GM10248 (cell line): ENCODE results near the gene CUX1.

Experiments used
- CTCF ChIA-PET: fragments of 300-600 bp; sonication (Branson Sonifier 250); formaldehyde crosslinking; extraction: SDS; loops from one replicate; lab custom pipeline; 2021; ENCODE audit warnings: antibody characterized with exemption; lab: Yijun Ruan, JAX
- POLR2A ChIA-PET: fragments of 350-650 bp; sonication (Branson Sonifier 250); formaldehyde crosslinking; extraction: SDS; loops from one replicate; lab custom pipeline; 2020; ENCODE audit warnings: antibody characterized with exemption; lab: Yijun Ruan, JAX
- DNase-seq: peaks from one replicate; pipeline ENCODE4 v3.0.0; 2012; ENCODE audit errors: extremely low spot score
- TF ChIP-seq, protein P1 (sequence below): IDR thresholded peaks from 2 replicates; pipeline ENCODE4 v1.5.1; 2012; ENCODE audit warnings: mild to moderate bottlenecking, low read depth; ENCODE audit errors: extremely low read depth, missing control alignments, control extremely low read depth

The CUX1 gene, protein sequence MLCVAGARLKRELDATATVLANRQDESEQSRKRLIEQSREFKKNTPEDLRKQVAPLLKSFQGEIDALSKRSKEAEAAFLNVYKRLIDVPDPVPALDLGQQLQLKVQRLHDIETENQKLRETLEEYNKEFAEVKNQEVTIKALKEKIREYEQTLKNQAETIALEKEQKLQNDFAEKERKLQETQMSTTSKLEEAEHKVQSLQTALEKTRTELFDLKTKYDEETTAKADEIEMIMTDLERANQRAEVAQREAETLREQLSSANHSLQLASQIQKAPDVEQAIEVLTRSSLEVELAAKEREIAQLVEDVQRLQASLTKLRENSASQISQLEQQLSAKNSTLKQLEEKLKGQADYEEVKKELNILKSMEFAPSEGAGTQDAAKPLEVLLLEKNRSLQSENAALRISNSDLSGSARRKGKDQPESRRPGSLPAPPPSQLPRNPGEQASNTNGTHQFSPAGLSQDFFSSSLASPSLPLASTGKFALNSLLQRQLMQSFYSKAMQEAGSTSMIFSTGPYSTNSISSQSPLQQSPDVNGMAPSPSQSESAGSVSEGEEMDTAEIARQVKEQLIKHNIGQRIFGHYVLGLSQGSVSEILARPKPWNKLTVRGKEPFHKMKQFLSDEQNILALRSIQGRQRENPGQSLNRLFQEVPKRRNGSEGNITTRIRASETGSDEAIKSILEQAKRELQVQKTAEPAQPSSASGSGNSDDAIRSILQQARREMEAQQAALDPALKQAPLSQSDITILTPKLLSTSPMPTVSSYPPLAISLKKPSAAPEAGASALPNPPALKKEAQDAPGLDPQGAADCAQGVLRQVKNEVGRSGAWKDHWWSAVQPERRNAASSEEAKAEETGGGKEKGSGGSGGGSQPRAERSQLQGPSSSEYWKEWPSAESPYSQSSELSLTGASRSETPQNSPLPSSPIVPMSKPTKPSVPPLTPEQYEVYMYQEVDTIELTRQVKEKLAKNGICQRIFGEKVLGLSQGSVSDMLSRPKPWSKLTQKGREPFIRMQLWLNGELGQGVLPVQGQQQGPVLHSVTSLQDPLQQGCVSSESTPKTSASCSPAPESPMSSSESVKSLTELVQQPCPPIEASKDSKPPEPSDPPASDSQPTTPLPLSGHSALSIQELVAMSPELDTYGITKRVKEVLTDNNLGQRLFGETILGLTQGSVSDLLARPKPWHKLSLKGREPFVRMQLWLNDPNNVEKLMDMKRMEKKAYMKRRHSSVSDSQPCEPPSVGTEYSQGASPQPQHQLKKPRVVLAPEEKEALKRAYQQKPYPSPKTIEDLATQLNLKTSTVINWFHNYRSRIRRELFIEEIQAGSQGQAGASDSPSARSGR (N-terminal part only)

DNA sequence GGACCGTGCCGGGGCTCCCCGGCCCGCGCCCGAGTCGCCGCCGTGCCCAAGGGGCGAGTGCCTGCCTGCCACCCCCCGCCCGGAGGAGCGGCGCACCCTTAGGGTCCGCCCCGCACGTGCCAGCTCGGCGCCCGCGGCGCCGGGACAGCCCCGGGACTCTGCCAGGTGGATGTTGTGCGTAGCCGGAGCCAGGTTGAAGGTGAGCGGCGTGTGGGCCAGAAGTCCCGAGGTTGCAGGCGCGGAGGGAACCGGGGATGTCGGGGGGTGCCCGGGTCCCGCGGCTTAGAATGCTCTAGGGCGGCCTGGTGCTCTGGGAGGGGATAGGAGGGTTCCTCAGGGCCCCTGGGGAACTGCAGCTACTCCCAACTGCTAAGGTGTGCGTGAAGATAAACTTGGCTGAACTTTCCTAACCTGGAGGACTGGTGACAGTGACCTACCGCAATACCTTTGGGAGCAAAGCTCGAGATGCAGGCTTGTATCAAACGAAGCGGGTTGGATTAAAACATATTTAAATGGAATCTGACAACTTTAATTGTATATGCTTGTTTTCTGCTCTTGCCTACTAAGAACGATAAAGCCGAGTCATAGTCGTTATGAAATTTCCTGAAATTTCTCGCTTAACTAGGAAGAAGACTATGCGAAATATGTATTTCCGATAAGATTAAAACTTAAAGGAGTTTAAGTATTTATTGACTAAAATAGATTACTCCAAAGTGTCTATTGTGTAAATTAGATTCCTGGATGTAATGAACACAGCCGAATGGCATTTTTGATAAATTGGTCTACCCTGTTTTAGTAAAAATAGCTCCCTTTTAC lies at the start of gene CUX1:
Gene CUX1, plus strand, starts transcription at position 156 of the 816 bp plus-strand sequence. Its CDS starts 14 bp downstream, at position 170.
- TF ChIP-seq, protein P1, sequence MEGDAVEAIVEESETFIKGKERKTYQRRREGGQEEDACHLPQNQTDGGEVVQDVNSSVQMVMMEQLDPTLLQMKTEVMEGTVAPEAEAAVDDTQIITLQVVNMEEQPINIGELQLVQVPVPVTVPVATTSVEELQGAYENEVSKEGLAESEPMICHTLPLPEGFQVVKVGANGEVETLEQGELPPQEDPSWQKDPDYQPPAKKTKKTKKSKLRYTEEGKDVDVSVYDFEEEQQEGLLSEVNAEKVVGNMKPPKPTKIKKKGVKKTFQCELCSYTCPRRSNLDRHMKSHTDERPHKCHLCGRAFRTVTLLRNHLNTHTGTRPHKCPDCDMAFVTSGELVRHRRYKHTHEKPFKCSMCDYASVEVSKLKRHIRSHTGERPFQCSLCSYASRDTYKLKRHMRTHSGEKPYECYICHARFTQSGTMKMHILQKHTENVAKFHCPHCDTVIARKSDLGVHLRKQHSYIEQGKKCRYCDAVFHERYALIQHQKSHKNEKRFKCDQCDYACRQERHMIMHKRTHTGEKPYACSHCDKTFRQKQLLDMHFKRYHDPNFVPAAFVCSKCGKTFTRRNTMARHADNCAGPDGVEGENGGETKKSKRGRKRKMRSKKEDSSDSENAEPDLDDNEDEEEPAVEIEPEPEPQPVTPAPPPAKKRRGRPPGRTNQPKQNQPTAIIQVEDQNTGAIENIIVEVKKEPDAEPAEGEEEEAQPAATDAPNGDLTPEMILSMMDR: no peak
- ChIA-PET CTCF (interaction anchor here (0.9 to 3.2 kb wide), 4 partner anchors 10 to 416 kb away, joined by 3 to 12 read pairs (median 7); no protein-coding TSS in a partner anchor), POLR2A (no interaction called here)
- peak; percentile 35 for DNase-seq

DNA sequence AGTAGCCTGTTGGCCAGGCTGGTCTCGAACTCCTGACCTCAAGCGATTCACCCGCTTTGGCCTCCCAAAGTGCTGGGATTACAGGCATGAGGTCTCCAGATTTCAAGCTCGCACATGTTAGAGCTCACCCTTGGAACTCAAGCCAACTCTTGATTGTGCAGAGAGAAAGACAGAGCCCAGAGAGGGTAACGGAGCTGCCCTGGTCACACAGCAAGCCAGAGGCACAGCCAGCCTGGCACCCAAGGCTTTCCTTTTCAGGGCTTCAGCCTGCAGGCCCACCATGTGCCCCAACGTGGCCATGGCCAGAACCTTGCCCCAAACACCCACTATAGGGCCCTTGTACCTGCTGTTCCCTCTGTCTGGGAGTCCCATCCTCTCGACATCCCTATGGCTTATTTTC lies 49.1 kb upstream of the CUX1 start:
- DNase-seq: no peak
- CTCF ChIA-PET: interaction anchor here (0.9 to 1.7 kb wide), 2 partner anchors 9 to 25 kb away, joined by 3 to 6 read pairs; no protein-coding TSS in a partner anchor
- TF ChIP-seq, protein P1: no peak
- POLR2A ChIA-PET: no interaction called here

DNA sequence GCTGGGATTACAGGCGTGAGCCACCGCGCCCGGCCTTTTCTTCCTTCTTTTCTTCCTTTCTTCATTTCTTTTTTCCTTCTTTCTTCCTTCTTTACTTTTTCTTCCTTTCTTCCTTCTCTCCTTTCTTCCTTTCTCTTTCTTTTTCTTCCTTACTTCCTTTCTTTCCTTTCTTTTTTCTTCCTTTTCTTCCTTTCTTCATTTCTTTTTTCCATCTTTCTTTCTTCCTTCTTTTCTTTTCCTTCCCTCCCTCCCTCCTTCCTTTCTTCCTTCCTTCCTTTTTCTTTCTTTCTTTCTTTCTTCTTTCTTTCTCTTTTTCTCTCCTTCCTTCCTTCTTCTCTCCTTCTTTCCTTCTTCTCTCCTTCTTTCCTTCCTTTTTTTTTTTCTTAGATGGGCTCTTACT lies 47.0 kb upstream of the CUX1 start:
- no peak for DNase-seq
- TF ChIP-seq, protein P1: no peak
- POLR2A ChIA-PET: no interaction called here
- CTCF ChIA-PET: no interaction called here

DNA sequence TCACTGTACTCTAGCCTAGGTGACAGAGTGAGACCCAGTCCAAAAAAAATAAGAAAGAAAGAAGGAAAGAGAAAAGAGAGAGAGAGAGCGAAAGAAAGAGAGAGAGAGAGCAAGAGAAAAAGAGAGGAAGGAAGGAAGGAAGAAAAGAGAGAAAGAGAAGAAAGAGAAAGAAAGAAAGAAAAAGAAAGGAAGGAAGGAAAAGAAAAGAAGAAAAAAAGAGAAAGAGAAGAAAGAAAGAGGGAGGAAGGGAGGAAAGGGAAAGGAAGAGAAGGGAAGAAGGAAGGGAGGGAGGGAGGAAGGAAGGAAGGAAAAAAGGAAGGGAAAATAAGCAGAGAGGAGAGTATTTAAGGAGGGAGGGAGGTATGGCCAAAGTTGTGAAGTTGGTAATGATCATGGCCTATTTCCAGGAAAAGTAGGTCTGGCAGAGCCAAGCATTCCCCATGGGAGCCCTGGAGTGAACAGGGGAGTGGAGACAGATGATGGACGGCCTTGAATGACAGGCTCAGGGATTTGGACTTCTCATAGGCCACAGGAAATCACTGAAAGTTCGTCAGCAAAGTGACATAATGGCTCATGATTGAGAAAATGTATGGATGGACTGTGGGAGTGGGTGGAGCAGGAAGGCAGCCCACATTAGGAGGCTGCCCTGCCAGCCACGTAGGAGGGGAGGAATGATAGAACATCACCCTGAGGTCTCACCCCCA lies 44.8 kb upstream of the CUX1 start:
- ChIA-PET POLR2A (no interaction called here), CTCF (no interaction called here)
- no peak for DNase-seq
- TF ChIP-seq, protein P1: no peak

DNA sequence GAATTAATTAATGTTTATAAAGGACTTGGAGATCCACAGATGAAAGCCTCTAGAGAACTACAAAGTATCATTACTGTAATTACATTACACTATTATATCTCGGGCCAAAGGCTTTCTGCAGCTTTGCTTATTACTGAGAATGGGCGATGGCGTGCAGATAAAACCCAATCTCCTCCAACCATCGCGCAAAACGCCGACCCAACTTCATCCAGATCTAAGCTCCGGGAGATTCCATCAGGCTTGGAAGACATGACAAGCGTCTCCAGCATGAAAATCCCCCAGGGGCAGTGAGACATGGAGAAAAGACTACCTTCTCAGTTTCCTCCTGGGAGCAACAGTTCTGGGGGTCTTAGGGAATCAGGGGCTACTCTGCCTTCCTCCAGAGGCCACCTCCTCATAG lies 42.2 kb upstream of the CUX1 start:
- DNase-seq: no peak
- TF ChIP-seq, protein P1: no peak
- POLR2A ChIA-PET: no interaction called here
- CTCF ChIA-PET: no interaction called here
